Vein endothelial cell (primary cell): ENCODE measurements around the gene GPATCH4. TPM values are rescaled to one million over a fixed set of nuclear protein-coding genes. Genes with fewer than 3 reads are reported as not detected.

Source experiments
- total RNA-seq: library from RNA; depleted of rRNA; stranded (reverse); fragments of >200 nt; gene quantifications from 2 replicates; pipeline ENCODE4 v1.2.3, GENCODE V29; 2012

The GPATCH4 gene
- 20.6 and 26.7 TPM in 2 replicates for total RNA-seq

DNA sequence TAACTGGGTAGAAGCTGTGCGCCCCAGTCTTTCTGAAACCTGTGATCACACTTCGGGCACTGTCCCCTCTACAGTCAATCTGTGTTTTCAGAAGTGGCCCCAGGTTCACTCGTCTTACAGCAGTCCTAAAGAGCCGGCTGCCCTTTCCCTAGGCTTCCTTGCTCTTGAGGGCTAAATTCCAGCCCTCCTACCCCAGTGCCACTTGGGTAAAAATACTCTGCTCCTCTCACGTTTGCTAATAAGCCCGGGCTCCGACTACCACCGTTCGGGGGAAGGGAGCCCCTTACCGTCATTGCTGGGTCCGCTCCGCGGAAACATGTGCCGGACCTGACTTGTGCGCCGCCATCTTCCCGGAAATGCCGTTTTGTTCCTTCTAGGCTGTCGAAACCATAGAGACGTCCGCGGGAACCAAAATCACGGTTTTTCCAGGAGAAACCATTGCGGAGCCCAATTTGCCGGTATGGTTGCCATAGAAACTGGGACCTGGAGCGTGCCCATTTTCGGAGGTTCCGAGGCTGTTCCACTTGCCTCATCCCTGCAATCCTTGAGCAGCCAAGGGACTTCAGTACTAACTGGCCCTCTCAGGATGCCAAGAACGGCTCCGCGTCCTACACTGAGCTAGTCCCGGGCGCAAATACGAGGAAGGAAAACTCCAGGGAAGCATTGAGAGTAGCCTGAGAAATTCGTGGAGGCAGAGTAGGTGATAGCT lies at the start of gene GPATCH4:
TSS of gene GPATCH4 (minus strand) at position 358 of the 709 bp plus-strand sequence.

DNA sequence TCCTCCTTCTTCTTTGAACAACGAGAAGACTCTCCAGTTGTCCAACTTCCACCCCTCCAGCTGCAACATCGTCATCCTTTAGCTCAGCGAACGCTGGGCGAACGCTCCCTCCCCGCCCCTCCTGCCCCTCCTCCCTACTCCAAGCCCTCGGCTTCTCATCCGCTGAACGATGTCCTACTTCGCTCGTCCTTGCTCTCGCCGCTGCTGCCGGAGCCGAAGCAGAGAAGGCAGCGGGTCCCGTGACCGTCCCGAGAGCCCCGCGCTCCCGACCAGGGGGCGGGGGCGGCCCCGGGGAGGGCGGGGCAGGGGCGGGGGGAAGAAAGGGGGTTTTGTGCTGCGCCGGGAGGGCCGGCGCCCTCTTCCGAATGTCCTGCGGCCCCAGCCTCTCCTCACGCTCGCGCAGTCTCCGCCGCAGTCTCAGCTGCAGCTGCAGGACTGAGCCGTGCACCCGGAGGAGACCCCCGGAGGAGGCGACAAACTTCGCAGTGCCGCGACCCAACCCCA lies 40.5 kb upstream of the GPATCH4 start, which contains the start of gene BCAN:
TSS of gene BCAN (plus strand) at position 357 of the 504 bp plus-strand sequence. CDS start 3,938 bp downstream, outside the sequence.

DNA sequence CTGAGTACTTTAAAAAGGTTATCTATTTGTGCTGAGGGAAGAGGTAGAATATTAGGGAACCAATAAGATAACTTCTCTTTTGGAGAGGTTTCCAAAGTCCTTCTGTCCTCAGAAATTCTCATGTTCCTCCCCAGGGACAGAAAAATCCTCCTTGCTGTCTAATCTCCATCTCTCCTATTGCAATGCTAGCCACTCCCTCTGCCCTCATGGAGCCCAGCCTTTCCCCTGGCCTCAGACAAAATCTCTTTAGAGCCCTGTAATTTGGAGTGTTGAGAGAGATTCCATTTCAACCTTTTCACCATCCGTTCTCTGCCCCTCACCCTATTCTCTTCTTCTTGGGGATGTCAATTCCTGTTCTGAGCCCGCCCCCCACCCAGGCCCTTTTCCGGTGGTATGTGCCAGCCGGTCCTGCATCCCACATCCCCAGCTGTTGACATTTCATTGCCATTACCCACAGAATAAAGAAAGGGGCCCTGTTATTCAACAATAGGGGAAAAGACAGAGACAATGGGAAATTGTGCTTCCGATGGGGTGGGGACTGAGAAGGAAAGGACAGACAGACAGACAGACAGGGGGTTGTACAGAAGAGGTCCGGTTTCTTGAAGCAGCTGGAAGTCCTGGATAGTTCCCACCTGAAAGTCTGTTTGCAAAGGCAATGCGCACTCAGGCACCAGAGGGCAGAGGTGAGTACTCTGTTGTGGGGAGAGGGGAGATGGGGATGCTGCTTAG lies 17.7 kb upstream of the GPATCH4 start, which contains the start of gene HAPLN2:
TSS of gene HAPLN2 (plus strand) at position 563 of the 729 bp plus-strand sequence. CDS start 4,076 bp downstream, outside the sequence.

DNA sequence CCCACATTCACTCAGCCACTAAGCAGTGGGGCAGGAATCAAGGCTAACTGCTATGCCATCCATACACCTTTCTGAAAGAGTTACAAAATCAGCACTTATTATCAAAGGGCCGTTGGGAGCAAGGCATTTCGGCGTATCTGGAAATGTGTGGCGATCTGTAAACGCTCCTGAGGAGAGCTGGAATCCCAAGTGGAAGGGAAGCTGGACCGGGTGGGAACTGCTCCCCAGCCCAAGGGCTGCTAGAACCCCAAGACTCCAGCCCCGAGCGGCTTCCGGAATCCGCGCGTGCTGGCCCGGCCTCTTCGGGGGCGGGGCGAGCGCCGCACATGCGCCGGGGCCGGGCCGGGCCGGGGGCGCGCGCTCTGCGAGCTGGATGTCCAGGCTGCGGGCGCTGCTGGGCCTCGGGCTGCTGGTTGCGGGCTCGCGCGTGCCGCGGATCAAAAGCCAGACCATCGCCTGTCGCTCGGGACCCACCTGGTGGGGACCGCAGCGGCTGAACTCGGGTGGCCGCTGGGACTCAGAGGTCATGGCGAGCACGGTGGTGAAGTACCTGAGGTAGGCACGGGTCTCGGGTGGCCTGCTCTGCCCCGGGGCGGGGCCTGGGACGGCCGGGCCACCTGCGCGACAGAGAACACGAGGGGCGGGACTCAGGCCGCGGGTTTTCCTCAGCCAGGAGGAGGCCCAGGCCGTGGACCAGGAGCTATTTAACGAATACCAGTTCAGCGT lies 9.7 kb downstream of the GPATCH4 start, which contains the start of gene NAXE:
TSS of gene NAXE (plus strand) at position 345 of the 726 bp plus-strand sequence. CDS start at position 374, 29 bp downstream.

DNA sequence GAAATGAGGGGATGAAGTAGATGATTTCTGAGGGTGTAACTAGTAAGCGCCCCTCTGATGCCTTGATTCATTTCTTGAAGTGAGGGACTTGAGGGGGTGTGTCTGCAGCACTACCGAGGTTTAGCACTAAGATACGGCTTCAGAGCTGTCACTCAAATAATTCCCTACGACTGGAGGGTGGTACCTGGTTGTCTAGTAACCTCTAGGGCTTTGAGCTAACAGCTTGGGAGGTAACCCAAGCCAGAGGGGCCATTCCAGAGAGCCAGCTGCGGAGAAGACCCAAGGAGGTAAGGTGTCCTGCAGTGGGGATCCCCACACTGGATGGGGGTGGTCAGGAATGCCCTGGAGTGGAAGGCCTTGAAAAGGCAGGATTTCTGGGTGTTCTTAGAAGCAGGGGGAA lies 21.8 kb downstream of the GPATCH4 start, which contains the start of gene TTC24:
TSS of gene TTC24 (plus strand) at position 252 of the 400 bp plus-strand sequence. CDS start 1,642 bp downstream, outside the sequence.

DNA sequence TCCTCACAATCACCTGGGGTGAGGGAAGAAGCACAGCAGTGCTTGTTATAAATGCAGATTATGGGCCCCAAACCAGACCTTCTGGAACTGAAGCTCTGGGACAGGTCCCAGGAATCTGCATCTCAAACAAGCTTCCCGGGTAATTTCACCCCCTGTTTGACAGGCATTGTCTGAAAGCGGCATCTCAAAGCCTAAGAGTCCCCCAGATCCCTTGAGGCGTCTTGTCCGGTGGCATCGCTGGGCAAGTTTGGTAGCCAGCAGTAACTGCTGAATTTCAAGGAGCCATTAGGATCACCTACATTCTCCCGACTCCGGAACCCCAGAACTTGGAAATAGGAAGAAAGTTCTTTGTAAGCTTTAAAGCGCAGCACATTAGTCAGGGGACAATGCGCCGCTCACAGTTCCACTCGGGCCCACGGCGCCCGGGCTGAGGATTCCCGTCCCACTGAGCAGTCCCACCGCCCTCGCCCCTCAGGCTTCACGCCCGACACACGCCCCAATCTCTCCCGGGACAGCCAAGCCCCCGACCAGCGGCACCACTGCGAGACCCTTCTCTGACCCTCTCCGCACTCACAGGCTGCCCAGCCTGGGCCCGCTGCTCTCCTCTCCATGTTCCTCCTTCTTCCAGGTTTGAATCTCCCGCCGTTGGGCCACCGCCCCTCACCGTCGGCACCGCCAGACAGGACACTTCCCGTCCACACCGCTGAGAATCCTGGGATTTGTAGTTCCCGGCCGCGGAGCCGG lies 29.2 kb downstream of the GPATCH4 start, which contains the start of gene IQGAP3:
TSS of gene IQGAP3 (minus strand) at position 647 of the 744 bp plus-strand sequence. CDS start at position 611, 36 bp downstream.

Other genes starting within 250 kb of the GPATCH4 start
- not detected in 2 replicates for gene RHBG, start 232.3 kb downstream of the GPATCH4 start, total RNA-seq
- gene MEF2D, start 100.7 kb downstream of the GPATCH4 start, total RNA-seq, result 21.6 and 29.4 TPM in 2 replicates
- 19.6 and 21.5 TPM in 2 replicates for gene IQGAP3, start 28.9 kb downstream of the GPATCH4 start, total RNA-seq
- gene TTC24, start 21.8 kb downstream of the GPATCH4 start, total RNA-seq, result not detected in 2 replicates
- gene NAXE, start 9.7 kb downstream of the GPATCH4 start, total RNA-seq, result 73.1 and 110 TPM in 2 replicates
- gene HAPLN2, start 17.9 kb upstream of the GPATCH4 start, total RNA-seq, result not detected in 2 replicates
- 0.10 TPM in 1 of 2 replicates, not detected in the other for gene BCAN, start 40.6 kb upstream of the GPATCH4 start, total RNA-seq
- 81.7 and 150 TPM in 2 replicates for gene NES, start 75.9 kb upstream of the GPATCH4 start, total RNA-seq
- 0.65 TPM in 1 of 2 replicates, not detected in the other for gene CRABP2, start 104.1 kb upstream of the GPATCH4 start, total RNA-seq
- 7.0 and 14.7 TPM in 2 replicates for gene METTL25B, start 127.0 kb upstream of the GPATCH4 start, total RNA-seq
- 34.0 and 45.1 TPM in 2 replicates for gene ISG20L2, start 127.3 kb upstream of the GPATCH4 start, total RNA-seq
- gene MRPL24, start 139.6 kb upstream of the GPATCH4 start, total RNA-seq, result 29.1 and 34.1 TPM in 2 replicates
- 214 and 234 TPM in 2 replicates for gene HDGF, start 150.2 kb upstream of the GPATCH4 start, total RNA-seq
- gene PRCC, start 166.1 kb upstream of the GPATCH4 start, total RNA-seq, result 26.5 and 35.3 TPM in 2 replicates
- 0.33 TPM in 1 of 2 replicates, not detected in the other for gene SH2D2A, start 215.4 kb upstream of the GPATCH4 start, total RNA-seq